ENCODE data around the gene GALNT2. TPM values are rescaled to one million over a fixed set of nuclear protein-coding genes. Genes with fewer than 3 reads are reported as not detected.
A peak's percentile ranks its signal among the peaks of the same experiment; 100 is the strongest.

GALNT2 gene
- total and polyA plus RNA-seq, 2 donors (not counting 1 experiment from before 2014, with no cell fraction given): 19.0 to 184 TPM

GRCh38 chr1:230068952-230069684, 2.1 kb downstream of the GALNT2 start:
- Histone ChIP-seq H3K36me3 (replicated peaks in 1 of 2; ENCODE audit: control extremely low read depth in 1 of 2, control insufficient read depth in 1 of 2, extremely low read depth in 1 of 2, insufficient read depth in 2 of 2, low read length in 1 of 2) (peaks cover 0 to 3% of the 10 kb centered on the region in 2 experiments), H3K9me3 (ENCODE audit: control extremely low read depth in 1 of 3, control insufficient read depth in 2 of 3, insufficient read depth in 1 of 3, low read length in 2 of 3) (no peaks in the 10 kb centered on the region), H2AFZ (ENCODE audit: insufficient read depth, low read depth, low read length, poor library complexity, severe bottlenecking) (peak overlapping the region; percentile 85), H3K4me1 (ENCODE audit: control insufficient read depth in 2 of 2, insufficient read depth in 2 of 2, low read length in 2 of 2) (peaks cover 18 to 20% of the 10 kb centered on the region in 2 donors), H3K9ac (ENCODE audit: low read length) (peak overlapping the region; percentile 80), H3K79me2 (ENCODE audit: control insufficient read depth, insufficient read depth, low read length) (peaks cover 68% of the 10 kb centered on the region), H3K4me2 (replicated peaks; ENCODE audit: low read depth, low read length, poor library complexity, severe bottlenecking) (peak overlapping the region; percentile 95), H3K27ac (ENCODE audit: low read length in 2 of 2) (no peak overlapping the region), H3K4me3 (ENCODE audit: control extremely low read depth in 1 of 5, extremely low read depth in 1 of 5, insufficient read depth in 1 of 5, low read depth in 2 of 5, low read length in 4 of 5) (peak overlapping the region in 3 of 5 experiments; percentile 63 to 86 (median 73)), H3K27me3 (replicated peaks in 1 of 4; ENCODE audit: control extremely low read depth in 1 of 4, control insufficient read depth in 3 of 4, insufficient read depth in 4 of 4, low read length in 3 of 4) (no peaks in the 10 kb centered on the region), H4K20me1 (ENCODE audit: control insufficient read depth, insufficient read depth, low read length, poor library complexity, severe bottlenecking) (peaks cover 59% of the 10 kb centered on the region)
- WGBS (ENCODE audit: insufficient coverage): 47% methylated on average over 7 of the region's 13 CpGs
- TF ChIP-seq CTCF (IDR thresholded peaks at IDR 0.05) (no peak), EZH2 (IDR thresholded peaks at IDR 0.05; ENCODE audit: borderline replicate concordance, insufficient read depth, low read depth, low read length, poor library complexity, severe bottlenecking) (no peak)
- peak overlapping the region; percentile 68 for H3K27ac Mint-ChIP-seq
- H3K4me1 Mint-ChIP-seq: peaks cover 53% of the 10 kb centered on the region
- intact Hi-C loops (cut with micrococcal nuclease): loop anchor here (5.0 to 10.0 kb wide), 4 partner anchors 98 to 802 kb away; no protein-coding TSS in a partner anchor
- POLR2A ChIA-PET: no interaction called here
- no peaks in the 10 kb centered on the region for H3K27me3 Mint-ChIP-seq
- CTCF ChIA-PET: interaction anchor here (0.7 to 3.1 kb wide), 5 partner anchors 18 to 408 kb away, joined by 3 to 9 read pairs (median 4); no protein-coding TSS in a partner anchor
- H3K4me3 Mint-ChIP-seq: peak overlapping the region; percentile 96
- ATAC-seq (ENCODE audit: low read depth) (no peak), DNase-seq (peak; percentile 21)
- no peaks in the 10 kb centered on the region for H3K9me3 Mint-ChIP-seq (ENCODE audit: insufficient read depth)

- Mint-ChIP-seq H3K9me3 (ENCODE audit: insufficient read depth) (no peaks in the 10 kb centered on the region), H3K27me3 (no peaks in the 10 kb centered on the region), H3K4me3 (peak overlapping the region; percentile 96), H3K4me1 (peaks cover 55% of the 10 kb centered on the region), H3K27ac (no peak overlapping the region)
- ChIA-PET CTCF (interaction anchor here (0.7 to 3.1 kb wide), 5 partner anchors 9 to 408 kb away, joined by 3 to 9 read pairs (median 4); no protein-coding TSS in a partner anchor), POLR2A (interaction anchor here (0.9 kb wide), 1 partner anchor 53 kb away, joined by 10 read pairs; no protein-coding TSS in a partner anchor)
- Histone ChIP-seq H3K27me3 (replicated peaks in 1 of 4; ENCODE audit: control extremely low read depth in 1 of 4, control insufficient read depth in 3 of 4, insufficient read depth in 4 of 4, low read length in 3 of 4) (no peaks in the 10 kb centered on the region), H2AFZ (ENCODE audit: insufficient read depth, low read depth, low read length, poor library complexity, severe bottlenecking) (no peak overlapping the region), H3K27ac (ENCODE audit: low read length in 2 of 2) (no peak overlapping the region), H3K79me2 (ENCODE audit: control insufficient read depth, insufficient read depth, low read length) (peaks cover 74% of the 10 kb centered on the region), H3K4me2 (replicated peaks; ENCODE audit: low read depth, low read length, poor library complexity, severe bottlenecking) (no peak overlapping the region), H3K36me3 (replicated peaks in 1 of 2; ENCODE audit: control extremely low read depth in 1 of 2, control insufficient read depth in 1 of 2, extremely low read depth in 1 of 2, insufficient read depth in 2 of 2, low read length in 1 of 2) (peaks cover 0 to 3% of the 10 kb centered on the region in 2 experiments), H3K4me1 (ENCODE audit: control insufficient read depth in 2 of 2, insufficient read depth in 2 of 2, low read length in 2 of 2) (peaks cover 18 to 20% of the 10 kb centered on the region in 2 donors), H3K9ac (ENCODE audit: low read length) (no peak overlapping the region), H3K9me3 (ENCODE audit: control extremely low read depth in 1 of 3, control insufficient read depth in 2 of 3, insufficient read depth in 1 of 3, low read length in 2 of 3) (no peaks in the 10 kb centered on the region), H4K20me1 (ENCODE audit: control insufficient read depth, insufficient read depth, low read length, poor library complexity, severe bottlenecking) (peaks cover 66% of the 10 kb centered on the region), H3K4me3 (ENCODE audit: control extremely low read depth in 1 of 5, extremely low read depth in 1 of 5, insufficient read depth in 1 of 5, low read depth in 2 of 5, low read length in 4 of 5) (no peak overlapping the region)
- no peak for ATAC-seq (ENCODE audit: low read depth)
- no peak for TF ChIP-seq CTCF (IDR thresholded peaks at IDR 0.05)
- TF ChIP-seq EZH2 (IDR thresholded peaks at IDR 0.05; ENCODE audit: borderline replicate concordance, insufficient read depth, low read depth, low read length, poor library complexity, severe bottlenecking): no peak
- intact Hi-C loops (cut with micrococcal nuclease): loop anchor here (5.0 to 10.0 kb wide), 4 partner anchors 98 to 802 kb away; no protein-coding TSS in a partner anchor
- no peak for DNase-seq
- WGBS (ENCODE audit: insufficient coverage): 100% methylated on average over 1 of the region's 4 CpGs
These were observed 2.8 kb downstream of the GALNT2 start for GRCh38 chr1:230069796-230070195.
